GM15510 (cell line): ENCODE measurements around the gene FAM83G.

Source experiments
- POLR2A ChIP-seq: IDR thresholded peaks from 3 replicates; pipeline ENCODE4 v1.6.1; 2011; ENCODE audit warnings: borderline replicate concordance; ENCODE audit not compliant: insufficient read length; ENCODE audit errors: extremely low read depth

FAM83G gene

DNA sequence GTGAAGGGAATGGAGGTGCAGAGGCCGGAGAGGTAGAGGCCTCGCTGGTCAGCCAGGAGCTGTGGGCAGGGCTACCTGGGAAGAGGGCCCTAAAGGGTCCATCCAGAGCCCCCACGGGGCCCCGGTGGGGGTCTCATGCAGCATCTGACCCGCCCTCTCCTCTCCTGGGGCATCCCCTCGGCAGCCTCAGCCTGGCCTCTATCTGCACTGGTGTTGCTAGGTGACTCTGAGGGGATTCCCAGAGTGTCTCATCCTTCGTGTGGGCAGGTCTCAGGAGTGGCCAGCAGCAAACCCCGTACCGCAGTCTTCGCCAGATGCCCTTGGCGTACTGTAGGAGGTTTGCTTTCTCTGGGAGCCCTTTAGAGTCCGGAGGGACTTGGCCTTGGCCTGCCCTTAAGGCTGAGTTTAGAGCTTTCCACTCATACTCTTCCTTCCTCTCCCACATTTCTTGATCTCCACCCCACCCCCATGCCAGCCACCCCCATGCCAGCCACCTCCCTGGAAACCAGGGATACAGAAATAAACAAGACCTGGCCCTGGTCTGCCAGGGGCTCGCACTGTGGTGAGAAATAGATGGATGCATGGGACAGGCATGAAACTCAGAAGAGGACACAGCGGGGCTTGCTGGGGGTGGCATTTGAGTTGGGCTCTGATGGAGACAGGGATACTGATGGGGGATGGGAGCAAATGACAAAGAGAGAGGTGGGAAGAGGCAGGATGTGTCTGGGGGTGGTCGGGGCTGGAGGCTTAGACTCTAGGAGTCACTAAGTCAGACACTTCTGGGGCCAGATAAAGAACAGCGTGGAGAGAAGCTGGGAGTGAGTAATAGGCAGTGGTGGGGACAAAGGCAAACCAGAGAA is 42.7 kb downstream of the FAM83G start:
- TF ChIP-seq POLR2A = no peak

DNA sequence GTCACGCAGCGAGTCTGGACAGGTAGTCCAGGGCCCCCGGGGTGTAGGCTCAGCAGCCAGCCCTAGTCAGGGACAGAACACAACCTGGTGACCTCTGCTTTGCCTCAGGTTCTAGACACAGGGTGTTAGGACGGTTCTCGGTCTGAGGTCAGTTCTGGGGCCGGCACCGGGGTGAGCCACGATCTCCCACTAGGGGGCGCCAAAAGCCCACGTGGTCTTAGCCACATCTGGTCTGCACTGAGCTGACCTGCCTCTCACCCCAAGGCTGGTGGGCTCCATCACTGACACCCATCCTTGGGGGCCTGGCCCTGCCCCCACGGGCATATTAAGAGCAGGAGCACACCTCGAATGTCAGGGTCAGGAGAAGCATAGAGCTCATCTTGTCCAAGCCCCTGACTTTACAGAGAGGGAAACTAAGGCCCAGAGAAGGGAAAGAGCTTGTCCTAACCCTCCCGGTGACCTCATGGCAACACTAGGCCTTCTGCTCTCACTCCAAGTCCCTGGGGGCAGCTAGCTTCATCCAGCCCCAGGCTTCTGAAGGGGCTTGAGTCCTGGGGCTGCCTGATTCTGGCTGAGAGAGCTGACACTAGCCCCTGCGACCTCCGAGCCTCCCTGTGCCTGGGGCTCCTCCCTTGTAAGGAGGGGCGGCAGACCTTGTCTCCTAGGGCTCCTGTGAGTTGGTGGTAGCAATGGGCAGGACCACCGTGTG is 43.6 kb downstream of the FAM83G start:
- no peak for TF ChIP-seq POLR2A

DNA sequence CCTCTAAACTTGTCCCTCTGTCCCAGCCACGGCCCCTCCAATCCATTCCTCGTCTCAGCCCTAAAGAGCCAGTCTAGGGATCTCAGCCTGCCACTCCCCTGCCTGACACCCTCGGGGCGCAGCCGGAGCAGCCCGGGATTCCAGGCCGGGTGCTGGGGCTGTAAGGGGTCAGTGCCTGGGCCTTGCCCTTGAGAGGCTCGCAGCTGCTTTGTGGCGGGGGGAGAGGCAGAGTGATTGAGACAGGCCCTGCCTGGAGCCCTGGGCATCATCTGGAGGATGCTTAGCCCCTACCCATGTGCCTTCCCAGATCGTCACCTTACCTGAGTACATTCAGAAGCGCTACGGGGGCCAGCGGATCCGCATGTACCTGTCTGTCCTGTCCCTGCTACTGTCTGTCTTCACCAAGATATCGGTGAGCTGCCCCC is 44.3 kb downstream of the FAM83G start:
- TF ChIP-seq POLR2A = no peak

DNA sequence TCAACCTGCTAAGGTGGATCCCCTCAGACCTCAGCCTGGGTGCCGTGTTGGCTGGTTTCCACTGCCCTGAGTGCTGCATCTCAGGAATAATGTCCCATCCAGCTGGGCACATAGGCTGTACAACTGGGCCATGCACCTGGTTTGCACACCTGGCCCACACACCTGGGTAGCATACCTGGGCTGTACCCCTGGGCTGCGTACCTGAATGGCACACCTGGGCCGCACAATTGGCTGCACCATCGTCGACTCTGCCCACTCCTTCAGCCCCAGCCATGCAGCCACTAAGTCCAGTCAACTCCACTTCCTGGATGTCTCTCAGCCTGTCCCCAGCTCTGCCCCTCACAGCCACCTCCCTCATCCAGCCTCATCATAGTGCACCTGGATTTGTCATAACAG is 44.7 kb downstream of the FAM83G start:
- TF ChIP-seq POLR2A = no peak

DNA sequence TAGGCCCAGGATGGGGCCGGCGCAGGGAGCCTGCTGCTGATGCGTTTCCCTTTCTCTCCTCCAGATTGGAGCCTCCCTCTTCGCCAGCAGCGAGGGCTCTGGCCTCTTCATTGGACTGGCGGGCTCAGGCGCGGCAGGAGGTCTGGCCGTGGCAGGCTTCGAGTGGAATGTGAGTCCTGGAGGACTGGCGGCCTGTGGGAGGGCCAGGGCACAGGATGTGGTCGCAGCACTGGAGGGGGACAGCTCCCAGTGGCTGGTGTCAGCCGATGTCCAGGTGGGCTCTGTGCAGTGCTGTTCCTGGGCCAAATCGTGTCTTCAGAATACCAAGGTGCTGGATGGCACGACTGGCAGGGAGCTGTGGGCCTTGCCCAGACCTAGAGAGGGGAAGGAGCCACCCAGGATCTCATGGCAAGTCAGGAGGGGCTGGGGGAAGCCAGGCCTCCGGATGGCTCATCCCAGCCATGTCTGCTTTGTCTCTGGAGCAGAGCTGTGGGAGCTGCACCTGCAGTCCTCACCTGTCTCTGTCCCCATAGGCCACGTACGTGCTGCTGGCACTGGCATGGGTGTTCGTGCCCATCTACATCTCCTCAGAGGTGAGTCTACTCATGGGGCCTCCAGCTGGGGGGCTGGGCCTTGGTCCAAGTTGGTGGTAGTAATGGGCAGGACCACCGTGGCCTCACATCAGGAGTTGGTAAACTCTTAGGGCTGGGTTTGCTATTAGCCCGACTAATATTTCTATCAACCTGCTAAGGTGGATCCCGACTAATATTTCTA is 45.3 kb downstream of the FAM83G start:
- no peak for TF ChIP-seq POLR2A

DNA sequence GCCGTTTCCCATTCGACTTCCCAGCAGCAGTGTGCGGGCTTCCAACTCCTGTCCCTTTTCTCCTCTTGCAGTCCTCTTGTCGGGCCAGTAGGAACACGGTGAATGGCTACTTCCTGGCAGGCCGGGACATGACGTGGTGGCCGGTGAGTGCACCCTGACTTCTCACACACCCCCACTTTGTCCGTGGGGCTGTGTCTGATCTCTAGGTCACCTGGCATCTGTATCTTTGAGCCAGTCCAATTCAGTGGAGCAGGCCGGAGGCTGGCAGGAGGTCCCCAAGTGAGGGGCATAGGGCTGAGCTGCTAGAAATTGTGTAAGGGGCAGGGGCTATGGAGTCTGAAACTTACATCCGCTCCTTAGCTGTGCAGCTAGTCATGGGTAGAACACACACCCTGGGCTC is 46.0 kb downstream of the FAM83G start:
- no peak for TF ChIP-seq POLR2A

DNA sequence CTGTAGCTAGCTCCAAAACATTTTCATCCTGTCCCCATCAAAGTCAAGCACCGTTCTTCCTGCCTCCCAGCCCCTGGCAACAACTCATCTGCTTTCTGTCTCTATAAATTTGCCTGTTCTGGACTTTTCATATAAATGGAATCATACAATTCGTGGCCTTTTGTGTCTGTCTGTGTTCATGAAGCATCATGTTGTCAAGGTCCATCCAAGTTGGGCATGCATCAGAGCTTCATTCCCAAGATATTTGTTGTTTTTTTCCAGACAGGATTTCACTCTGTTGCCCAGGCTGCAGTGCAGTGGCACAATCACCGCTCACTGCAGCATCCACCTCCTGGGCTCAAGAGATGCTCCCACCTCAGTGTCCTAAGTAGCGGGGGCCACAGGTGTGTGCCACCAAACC is 46.7 kb downstream of the FAM83G start:
- no peak for TF ChIP-seq POLR2A

DNA sequence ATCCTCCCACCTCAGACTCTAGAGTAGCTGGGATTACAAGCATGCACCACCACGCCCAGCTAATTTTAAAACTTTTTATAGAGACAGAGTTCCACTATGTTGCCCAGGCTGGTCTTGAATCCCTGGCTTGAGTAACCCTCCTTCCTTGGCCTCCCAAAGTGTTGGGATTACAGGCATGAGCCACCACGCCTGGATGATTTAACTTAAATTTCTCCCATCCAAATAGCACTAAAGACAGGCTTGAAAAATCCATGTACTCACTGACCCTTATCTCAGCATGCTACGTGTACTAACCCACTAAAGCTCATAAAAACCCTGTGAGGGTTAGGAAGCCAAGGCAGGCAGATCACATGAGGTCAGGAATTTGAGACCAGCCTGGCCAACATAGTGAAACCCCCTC is 48.0 kb downstream of the FAM83G start:
- no peak for TF ChIP-seq POLR2A

DNA sequence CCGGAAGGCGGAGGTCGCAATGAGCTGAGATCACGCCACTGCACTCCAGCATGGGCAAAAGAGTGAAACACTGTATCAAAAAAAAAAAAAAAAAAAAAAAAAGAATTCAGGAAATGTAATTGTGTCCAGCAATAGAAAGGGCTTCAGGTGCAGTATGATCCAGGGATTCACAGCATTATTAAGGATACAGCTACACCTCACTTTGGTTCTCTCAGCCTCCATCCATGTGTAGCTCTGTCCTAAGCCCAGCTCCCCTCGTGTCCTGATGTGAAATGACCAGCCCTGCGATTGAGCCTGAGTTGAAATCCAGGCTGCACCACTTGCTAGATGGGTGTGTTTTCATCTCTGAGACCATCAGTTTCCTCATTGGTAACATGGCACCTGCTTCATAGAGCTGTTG is 49.6 kb downstream of the FAM83G start:
- no peak for TF ChIP-seq POLR2A

DNA sequence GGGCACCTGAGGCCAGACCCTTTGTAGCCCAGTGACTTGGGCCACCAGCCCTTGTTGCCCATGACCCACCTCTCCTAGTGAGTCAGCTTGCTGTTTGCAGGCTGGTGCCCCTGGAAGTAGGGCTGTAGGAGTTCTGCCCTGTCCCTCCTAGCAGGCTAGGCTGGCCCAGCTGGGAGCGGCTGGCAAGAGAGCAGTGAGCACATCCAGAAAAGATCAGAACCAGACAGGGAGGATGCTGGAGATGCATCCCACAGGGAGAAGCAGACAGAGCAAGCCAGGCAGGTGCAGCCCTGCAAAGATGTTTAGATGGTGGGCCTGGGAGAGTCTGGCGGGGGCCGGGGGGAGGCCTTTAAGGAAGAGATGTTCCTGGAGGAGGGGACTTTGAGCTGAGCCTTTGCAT is 50.2 kb downstream of the FAM83G start:
- no peak for TF ChIP-seq POLR2A

DNA sequence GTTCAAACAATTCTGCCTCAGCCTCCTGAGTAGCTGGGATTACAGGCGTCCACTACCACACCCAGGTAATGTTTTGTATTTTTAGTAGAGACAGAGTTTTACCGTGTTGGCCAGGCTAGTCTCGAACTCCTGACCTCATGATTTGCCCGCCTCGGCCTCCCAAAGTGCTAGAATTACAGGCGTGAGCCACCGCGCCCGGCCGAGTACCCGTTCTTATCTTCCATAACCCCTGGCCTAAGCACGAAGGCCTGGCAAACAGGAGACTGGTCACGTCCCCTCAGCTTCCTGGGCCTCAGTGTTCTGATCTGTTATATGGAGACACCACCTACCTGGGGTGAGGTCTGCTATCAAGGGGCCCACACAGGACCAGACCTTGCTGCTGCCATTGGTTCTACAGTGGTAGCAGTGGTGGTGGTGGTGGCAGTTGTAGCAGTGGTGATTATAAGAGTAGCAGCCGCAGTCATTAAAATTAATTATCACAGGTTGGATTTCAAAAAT is 51.3 kb downstream of the FAM83G start:
- no peak for TF ChIP-seq POLR2A

DNA sequence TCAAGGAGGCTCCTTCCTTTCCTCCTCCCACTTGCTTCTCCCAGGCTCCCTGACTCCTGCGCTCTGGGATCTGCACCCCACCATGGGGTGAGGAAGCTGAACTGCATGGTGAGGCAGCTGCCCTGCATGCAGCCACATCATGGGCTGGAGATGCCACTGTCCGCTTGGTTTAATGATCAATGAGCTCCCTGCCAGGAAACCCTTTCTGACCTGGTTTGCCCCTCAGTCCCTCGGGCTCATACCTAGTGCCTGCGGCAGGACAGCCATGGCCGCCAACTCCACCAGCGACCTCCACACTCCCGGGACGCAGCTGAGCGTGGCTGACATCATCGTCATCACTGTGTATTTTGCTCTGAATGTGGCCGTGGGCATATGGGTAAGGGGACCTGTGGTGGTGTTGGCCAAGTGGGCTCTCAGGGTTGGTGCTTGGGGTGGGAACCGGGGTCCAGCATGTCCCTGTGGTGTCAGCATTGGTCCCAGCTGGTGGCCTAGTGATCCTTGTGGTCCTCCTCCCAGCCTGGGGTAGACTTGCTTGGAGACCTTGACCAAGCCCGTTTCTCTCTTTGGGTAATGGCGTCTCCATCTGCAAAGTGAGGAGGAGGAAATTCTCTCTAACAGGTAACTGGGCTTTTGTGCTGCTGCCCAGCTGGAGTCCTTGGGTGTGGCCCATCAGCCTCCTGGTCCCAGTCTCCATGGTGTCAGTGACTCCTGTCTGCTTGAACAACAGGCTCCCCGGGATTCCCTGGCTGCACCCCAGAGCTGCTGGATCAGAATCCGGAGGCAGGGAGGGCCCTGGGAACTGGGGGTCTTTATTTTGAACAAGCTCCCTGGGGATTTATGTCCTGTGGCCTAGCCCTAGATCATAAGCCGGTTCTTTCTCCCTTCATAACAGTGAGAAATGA is 52.4 kb downstream of the FAM83G start, which contains the start of gene SLC5A10:
SLC5A10 (plus strand) TSS at position 225 of the 902 bp plus-strand sequence; CDS start at position 266, 41 bp downstream.
- no peak for TF ChIP-seq POLR2A

DNA sequence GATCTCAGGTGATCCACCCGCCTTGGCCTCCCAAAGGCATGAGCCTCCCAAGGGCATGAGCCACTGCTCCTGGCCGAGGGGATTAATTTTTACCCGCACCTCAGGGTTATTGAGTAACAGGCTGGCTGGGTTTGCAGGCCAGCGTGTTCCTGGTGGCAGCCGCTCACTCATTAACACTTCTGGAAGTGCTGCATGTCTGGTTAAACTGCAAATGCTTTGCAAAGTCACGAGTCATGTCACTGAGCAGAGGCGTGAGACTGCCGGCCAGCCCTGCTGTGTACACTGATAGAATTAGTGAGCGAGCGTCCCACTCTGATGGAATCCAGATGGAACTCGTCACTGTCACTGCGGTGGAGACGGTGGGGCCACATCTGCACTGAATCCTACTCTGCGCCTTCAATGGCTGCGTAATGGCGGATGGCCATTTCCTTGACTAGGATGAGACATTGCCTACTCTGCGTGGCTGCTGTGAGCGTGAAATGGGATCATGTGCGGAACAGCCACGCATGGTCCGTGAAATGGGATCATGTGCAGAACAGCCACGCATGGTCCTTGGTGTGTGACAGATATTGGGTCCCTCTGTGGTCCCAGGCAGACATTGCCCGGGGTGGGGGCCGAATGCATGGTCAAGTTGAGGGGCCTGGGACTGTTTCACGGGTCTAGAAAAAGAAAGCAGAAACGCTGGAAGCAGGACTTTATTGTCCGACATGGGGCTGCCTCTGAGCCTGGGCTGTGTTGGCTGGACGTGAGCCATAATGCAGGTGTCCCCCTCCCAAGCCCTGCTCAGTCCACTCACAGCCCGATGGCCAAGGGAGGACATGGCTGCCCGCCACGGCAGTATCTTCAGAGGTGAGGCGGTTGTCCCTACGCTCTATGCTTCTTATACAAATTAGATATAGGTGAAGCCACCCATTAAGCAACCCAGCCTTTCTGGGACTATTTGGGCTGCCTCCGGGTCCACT is 53.3 kb downstream of the FAM83G start:
- no peak for TF ChIP-seq POLR2A

DNA sequence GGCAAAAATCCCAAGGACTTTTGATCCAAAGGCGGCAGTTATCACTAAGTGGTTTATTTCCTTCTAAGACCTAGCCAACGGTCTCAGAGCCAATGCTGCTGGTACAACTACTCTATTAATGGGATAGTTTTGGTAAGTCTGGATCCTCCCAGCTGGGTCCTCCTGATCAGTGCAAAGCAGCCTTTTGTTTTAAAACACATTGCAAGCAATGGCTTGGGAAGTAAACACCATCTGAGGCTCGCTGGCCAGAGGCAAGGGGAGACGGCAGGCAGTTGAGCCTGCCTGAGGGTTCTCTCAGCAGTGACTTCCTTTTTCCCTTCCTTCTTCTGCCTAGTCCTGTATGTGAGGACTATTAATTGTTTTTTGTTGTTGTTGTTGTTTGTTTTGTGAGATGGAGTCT is 54.2 kb downstream of the FAM83G start:
- no peak for TF ChIP-seq POLR2A

DNA sequence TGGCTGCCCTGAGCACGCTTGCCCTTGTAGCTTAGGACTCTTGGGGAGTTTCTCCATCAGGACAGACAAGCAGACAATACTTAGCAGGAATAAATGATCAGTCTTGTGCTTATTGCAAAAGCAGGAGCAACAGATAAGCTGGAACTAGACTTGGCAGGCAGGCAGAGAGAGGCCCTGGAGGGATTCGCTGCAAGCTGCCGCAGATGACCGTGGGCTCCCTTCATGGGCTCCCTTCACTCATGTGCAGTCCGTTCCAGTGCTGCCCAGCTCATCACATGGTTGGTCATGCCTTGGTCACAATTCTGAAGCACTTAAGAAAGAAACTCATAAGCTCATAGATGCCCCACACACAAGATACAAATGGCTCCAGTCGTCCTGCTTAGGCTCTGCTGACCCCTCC is 55.0 kb downstream of the FAM83G start:
- TF ChIP-seq POLR2A = no peak
